GM12873 (cell line): ENCODE results near the gene FAM168A.

Source experiments
- TF ChIP-seq, protein P1 (sequence below): IDR thresholded peaks from 2 replicates; pipeline ENCODE4 v1.5.1; 2012; ENCODE audit warnings: low read depth, mild to moderate bottlenecking, moderate library complexity, low read length, control low read depth; ENCODE audit not compliant: insufficient read depth; ENCODE audit errors: missing control alignments

FAM168A gene

DNA sequence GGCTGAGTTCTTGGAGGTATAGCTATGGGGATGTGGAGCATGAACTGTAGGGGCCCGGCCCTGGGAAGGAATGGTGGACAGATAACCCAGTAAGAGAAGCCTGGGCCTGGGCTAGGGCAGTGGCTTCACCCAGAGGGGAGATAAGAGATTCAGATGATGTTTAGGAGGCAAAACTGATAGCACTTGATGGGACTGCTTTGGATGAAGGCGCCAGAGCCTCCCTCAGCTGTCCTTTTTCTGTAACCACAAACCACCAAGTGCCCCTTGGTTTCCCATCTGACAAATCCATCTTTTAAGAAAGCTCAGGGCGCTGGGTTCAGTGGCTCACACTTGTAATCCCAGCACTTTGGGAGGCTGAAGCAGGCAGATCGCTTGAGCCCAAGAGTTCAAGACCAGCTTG lies 198.3 kb downstream of the FAM168A start:
- TF ChIP-seq, protein P1, sequence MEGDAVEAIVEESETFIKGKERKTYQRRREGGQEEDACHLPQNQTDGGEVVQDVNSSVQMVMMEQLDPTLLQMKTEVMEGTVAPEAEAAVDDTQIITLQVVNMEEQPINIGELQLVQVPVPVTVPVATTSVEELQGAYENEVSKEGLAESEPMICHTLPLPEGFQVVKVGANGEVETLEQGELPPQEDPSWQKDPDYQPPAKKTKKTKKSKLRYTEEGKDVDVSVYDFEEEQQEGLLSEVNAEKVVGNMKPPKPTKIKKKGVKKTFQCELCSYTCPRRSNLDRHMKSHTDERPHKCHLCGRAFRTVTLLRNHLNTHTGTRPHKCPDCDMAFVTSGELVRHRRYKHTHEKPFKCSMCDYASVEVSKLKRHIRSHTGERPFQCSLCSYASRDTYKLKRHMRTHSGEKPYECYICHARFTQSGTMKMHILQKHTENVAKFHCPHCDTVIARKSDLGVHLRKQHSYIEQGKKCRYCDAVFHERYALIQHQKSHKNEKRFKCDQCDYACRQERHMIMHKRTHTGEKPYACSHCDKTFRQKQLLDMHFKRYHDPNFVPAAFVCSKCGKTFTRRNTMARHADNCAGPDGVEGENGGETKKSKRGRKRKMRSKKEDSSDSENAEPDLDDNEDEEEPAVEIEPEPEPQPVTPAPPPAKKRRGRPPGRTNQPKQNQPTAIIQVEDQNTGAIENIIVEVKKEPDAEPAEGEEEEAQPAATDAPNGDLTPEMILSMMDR = no peak

DNA sequence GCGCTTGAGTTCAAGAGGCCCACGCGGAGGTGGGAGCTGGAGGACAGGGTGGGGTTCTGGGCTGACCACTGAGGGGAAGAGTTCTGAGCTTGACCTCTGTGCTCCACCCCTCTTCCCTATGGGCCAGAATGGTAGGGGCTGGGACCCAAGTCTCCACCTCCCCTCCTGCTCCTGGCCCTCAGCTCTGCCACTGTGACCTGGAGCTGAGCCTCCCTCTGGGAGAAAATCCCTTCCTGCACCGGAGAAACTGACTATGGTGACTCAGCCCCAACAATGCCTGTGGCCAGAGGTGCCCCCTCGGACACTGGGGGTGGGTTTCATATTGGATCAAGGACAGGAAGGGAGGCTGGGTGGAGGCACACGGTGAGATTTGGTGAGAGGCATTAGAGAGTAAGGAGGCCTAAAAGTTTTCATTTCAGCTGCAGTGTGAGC lies 198.7 kb downstream of the FAM168A start:
- TF ChIP-seq, protein P1 = no peak

DNA sequence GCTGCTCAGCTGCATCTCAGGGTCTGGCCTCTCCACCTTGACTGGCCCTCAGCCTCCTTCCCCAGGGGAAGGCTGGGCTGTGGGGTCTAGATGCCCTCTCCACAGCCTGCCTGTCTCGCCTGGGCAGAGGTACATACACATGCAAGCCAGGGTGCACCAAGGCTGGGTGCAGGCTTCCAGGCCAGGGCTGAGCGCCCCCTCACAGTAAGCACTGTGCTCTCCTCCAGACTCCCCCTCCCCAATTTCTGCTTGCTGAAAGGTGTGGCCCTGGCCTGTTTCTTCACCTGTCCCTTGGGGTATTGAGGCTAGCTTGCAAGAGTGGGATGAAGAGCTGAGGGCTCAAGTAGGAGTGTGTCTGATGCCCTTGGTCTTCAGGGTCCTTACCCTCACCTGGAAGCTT lies 199.2 kb downstream of the FAM168A start:
- TF ChIP-seq, protein P1 = no peak

- TF ChIP-seq, protein P1 = no peak
Observed at GRCh38 chr11:73398132-73398526, 199.8 kb downstream of the FAM168A start.

- TF ChIP-seq, protein P1 = no peak
Observed at GRCh38 chr11:73397468-73398131, 200.3 kb downstream of the FAM168A start.

DNA sequence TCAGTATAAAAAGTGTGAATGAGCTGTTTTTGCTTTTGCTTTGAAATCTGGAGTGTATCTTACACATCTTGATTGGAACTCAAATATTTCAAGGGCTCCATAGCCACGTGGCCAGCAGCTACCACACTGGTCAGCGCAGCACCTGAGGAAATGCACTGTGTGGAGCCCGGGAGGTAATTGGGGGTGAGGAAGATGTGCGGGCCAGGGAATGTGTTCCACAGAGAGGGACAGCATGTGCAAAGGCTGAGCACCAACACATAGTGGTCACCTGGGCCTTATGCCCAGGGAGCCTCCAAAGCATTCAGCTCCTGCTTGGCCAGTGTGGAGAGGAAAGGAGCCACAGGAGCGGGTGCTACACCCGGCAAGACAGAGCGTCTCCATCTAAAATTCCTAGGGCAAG lies 200.9 kb downstream of the FAM168A start:
- TF ChIP-seq, protein P1 = no peak

DNA sequence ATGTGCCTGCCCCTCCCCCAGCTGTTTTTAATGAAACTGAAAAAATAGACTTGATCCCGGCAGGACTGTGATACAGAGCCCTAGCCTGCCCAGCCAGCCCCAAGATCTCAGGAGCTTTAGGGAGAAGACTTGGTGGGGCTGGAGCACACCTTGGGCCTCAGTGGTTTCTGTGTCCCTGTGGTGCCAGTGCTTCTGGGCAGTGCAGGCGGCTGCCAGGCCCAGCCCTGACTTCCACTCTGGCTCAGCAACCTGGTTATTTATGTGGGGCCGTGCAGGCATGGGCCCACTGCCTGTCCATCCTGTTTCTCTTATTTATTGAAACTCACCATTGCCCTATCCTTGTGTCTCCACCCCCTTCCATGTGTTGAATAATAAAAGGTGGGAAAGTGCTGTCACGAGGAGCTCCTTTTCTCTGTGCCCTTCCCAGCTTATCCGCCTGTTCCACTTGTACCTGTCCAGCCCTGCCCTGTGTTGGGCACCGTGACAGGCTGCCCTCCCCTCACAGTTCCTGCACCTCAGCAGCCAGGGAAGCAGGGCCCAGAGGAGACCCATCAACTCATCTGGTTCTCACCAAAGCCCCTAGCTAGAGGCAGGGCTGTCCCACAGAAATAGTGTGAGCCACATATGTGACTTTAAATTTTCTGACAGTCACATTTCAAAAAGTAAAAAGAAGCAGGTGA lies 201.5 kb downstream of the FAM168A start:
- TF ChIP-seq, protein P1 = no peak
